SU-DHL-6 (cell line): Measurements from ENCODE around the gene DDX46.

ENCODE experiments used
- H2AFZ ChIP-seq: fragments of 200-600 bp; sonication (generic); 2 replicates; pipeline ENCODE4 v1.6.1; 2014; ENCODE audit warnings: low read depth, mild to moderate bottlenecking, moderate library complexity, mixed read lengths, antibody characterized with exemption, low read length; ENCODE audit not compliant: severe bottlenecking
- H3F3A ChIP-seq: fragments of 200-600 bp; shearing (Covaris generic); 2 replicates; pipeline ENCODE4 v1.6.0; 2016; ENCODE audit warnings: antibody characterized with exemption, mild to moderate bottlenecking; ENCODE audit not compliant: insufficient read depth
- H3K27ac ChIP-seq: fragments of 200-600 bp; sonication (generic); 2 replicates; pipeline ENCODE4 v1.5.1; 2016; ENCODE audit warnings: low read depth, mild to moderate bottlenecking, low read length, moderate library complexity, mixed read lengths
- H3K27me3 ChIP-seq: fragments of 200-600 bp; sonication (generic), shearing (Covaris generic); 2 replicates; pipeline ENCODE4 v1.6.0; 2014; ENCODE audit warnings: mild to moderate bottlenecking, low read length
- H3K36me3 ChIP-seq: fragments of 200-600 bp; sonication (generic); 2 replicates; pipeline ENCODE4 v1.6.1; 2014; ENCODE audit warnings: mild to moderate bottlenecking, low read length, mixed read lengths
- H3K4me2 ChIP-seq: fragments of 300-600, 200-600 bp; shearing (Covaris generic), sonication (generic); 2 replicates; pipeline ENCODE4 v1.6.0; 2014; ENCODE audit warnings: low read length, low read depth, mild to moderate bottlenecking; ENCODE audit not compliant: poor library complexity, severe bottlenecking
- H3K4me3 ChIP-seq: fragments of 200-600 bp; sonication (generic); 2 replicates; pipeline ENCODE4 v1.5.1; 2014; ENCODE audit warnings: antibody characterized with exemption, low read length, mild to moderate bottlenecking, mixed read lengths; ENCODE audit not compliant: insufficient read depth, poor library complexity, severe bottlenecking
- H3K79me2 ChIP-seq: fragments of 200-600 bp; sonication (generic); 2 replicates; pipeline ENCODE4 v1.6.1; 2014; ENCODE audit warnings: mild to moderate bottlenecking, low read length, moderate library complexity; ENCODE audit not compliant: insufficient read depth
- H3K9ac ChIP-seq: fragments of 200-600 bp; sonication (generic); 2 replicates; pipeline ENCODE4 v1.7.0; 2014; ENCODE audit warnings: mild to moderate bottlenecking, low read length
- H3K9me2 ChIP-seq: fragments of 200-600 bp; sonication (generic); replicated peaks from 2 replicates; pipeline ENCODE4 v1.6.1; 2014; ENCODE audit warnings: low read length; ENCODE audit not compliant: insufficient read depth
- H3K9me3 ChIP-seq: fragments of 200-600 bp; sonication (generic); 2 replicates; pipeline ENCODE4 v1.6.1; 2014; ENCODE audit warnings: low read length, mixed read lengths; ENCODE audit not compliant: insufficient read depth
- H4K20me1 ChIP-seq: fragments of 200-600 bp; sonication (generic); 2 replicates; pipeline ENCODE4 v1.6.1; 2014; ENCODE audit warnings: low read depth, mild to moderate bottlenecking, antibody characterized with exemption, low read length, moderate library complexity, mixed read lengths
- CTCF ChIP-seq: fragments of 200-600 bp; sonication (generic); IDR thresholded peaks from one replicate; pipeline ENCODE4 v1.5.1; 2017; ENCODE audit warnings: antibody characterized with exemption, mild to moderate bottlenecking, low read length, moderate library complexity; ENCODE audit not compliant: insufficient read depth, poor library complexity, severe bottlenecking
- EZH2phosphoT487 ChIP-seq: fragments of 200-600 bp; sonication (generic), shearing (Covaris generic); conservative IDR thresholded peaks from 2 replicates; pipeline ENCODE4 v1.6.1; 2018; ENCODE audit warnings: mild to moderate bottlenecking, antibody characterized with exemption, low read length, moderate library complexity, mixed read lengths

The DDX46 gene

GRCh38 chr5:134825212-134825611 is 66.6 kb downstream of the DDX46 start:
- Histone ChIP-seq H3K27ac (no peak overlapping the region), H3K79me2 (0 out of 2 replicates have a peak, but pooled peaks cover 3% of the 10 kb centered on the region), H3K27me3 (no peaks in the 10 kb centered on the region), H3K9me3 (no peaks in the 10 kb centered on the region), H3K4me2 (no peak overlapping the region), H3K9ac (no peak overlapping the region), H2AFZ (no peak overlapping the region), H3K36me3 (peaks cover 41% of the 10 kb centered on the region), H3F3A (peaks cover 14% of the 10 kb centered on the region), H4K20me1 (no peaks in the 10 kb centered on the region), H3K4me3 (no peak overlapping the region), H3K9me2 (no peaks in the 10 kb centered on the region)
- TF ChIP-seq EZH2phosphoT487, result no peak
- TF ChIP-seq CTCF, result no peak

- no peaks in the 10 kb centered on the region for H3K9me3 ChIP-seq
- no peak overlapping the region for H2AFZ ChIP-seq
- no peak overlapping the region for H3K9ac ChIP-seq
- no peak overlapping the region for H3K4me2 ChIP-seq
- H3K27me3 ChIP-seq, result no peaks in the 10 kb centered on the region
- no peak overlapping the region for H3K27ac ChIP-seq
- peaks cover 5% of the 10 kb centered on the region for H3F3A ChIP-seq
- no peaks in the 10 kb centered on the region for H4K20me1 ChIP-seq
- no peak for TF ChIP-seq EZH2phosphoT487
- TF ChIP-seq CTCF, result no peak
- H3K9me2 ChIP-seq, result no peaks in the 10 kb centered on the region
- no peak overlapping the region for H3K4me3 ChIP-seq
- H3K36me3 ChIP-seq, result peaks cover 14% of the 10 kb centered on the region
- H3K79me2 ChIP-seq, result no peaks in the 10 kb centered on the region
These were observed 74.9 kb downstream of the DDX46 start for GRCh38 chr5:134833340-134834032.

DNA sequence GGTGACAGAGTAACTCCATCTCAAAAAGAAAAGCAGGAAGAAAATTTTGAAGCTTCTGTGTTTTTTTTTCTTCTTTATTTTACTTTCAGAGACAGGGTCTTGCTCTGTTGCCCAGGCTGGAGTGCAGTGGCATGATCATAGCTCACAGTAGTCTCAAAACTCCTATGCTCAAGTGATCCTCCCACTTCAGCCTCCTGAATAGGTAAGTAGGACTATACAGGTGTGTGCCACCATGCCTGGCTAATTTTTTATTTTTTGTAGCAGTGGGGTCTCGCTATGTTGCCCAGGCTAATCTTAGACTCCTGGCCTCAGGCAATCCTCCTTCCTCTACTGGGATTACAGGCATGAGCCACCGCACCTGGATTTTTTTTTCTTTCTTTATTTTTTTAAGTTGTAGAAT is 77.0 kb downstream of the DDX46 start:
- Histone ChIP-seq H2AFZ (no peak overlapping the region), H3K9ac (no peak overlapping the region), H4K20me1 (no peaks in the 10 kb centered on the region), H3K9me3 (no peaks in the 10 kb centered on the region), H3K27ac (no peak overlapping the region), H3K9me2 (no peaks in the 10 kb centered on the region), H3K4me2 (no peak overlapping the region), H3F3A (no peaks in the 10 kb centered on the region), H3K27me3 (no peaks in the 10 kb centered on the region), H3K79me2 (no peaks in the 10 kb centered on the region), H3K4me3 (no peak overlapping the region), H3K36me3 (peaks cover 3% of the 10 kb centered on the region; the same call in 1 of the 2 replicates)
- no peak for TF ChIP-seq CTCF
- TF ChIP-seq EZH2phosphoT487, result no peak
